Regular cardiac myocyte (primary cell): ENCODE results near the gene TTC9B. TPM values are rescaled to one million over a fixed set of nuclear protein-coding genes. Genes with fewer than 3 reads are reported as not detected.

Experiments
- total RNA-seq: library from RNA; depleted of rRNA; stranded (reverse); fragments of >200 nt; gene quantifications from 2 replicates; pipeline ENCODE4 v1.2.3, GENCODE V29; 2014

Gene TTC9B
- total RNA-seq: not detected in 2 replicates

DNA sequence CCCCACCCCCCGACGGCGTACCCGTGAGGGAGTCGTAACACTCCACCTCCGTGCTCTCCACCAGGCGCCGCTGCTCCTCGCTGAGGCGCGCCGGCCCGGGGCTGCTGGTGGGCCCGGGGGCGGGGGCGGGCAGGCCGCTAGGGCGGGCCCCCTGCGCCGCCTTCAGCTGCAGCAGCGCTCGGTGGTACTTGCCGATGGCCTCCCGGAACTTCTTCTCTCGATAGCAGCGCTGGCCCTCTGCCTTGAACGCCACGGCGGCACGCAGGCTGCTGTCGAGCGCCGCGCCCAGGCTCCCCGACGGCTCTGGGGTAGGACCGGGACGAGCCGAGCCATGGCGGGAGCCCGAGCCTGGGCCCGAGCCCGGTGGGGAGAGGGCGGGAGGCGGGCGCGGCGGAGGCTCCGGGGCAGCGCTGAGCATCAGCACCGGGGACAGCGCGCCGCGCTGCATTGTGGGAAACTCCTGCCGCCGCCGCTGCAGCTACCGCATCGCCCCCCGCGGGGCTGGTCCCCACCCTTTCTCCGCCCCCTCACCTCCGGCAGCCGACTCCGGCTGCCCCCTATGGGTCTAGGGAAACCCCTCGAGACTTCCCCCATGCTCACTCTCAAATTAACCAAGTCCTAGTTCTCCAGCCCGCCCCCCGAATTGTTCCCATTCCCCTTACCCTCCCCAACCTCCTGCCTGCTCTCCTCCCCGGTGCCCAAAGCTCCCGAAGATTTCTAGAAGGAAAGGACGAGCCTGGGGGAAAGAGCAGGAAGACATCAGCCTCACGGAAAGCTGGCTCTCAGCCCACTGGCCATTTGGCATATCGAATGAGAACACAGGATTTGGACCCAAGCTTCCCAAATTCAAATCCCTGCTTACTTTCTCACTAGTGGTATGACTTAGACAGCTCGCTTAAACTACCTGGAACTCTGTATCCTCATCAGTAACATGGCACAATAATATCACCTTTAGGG lies at the start of gene TTC9B:
TSS of gene TTC9B (minus strand) at position 451 of the 957 bp plus-strand sequence. CDS start at position 448, 3 bp downstream.

DNA sequence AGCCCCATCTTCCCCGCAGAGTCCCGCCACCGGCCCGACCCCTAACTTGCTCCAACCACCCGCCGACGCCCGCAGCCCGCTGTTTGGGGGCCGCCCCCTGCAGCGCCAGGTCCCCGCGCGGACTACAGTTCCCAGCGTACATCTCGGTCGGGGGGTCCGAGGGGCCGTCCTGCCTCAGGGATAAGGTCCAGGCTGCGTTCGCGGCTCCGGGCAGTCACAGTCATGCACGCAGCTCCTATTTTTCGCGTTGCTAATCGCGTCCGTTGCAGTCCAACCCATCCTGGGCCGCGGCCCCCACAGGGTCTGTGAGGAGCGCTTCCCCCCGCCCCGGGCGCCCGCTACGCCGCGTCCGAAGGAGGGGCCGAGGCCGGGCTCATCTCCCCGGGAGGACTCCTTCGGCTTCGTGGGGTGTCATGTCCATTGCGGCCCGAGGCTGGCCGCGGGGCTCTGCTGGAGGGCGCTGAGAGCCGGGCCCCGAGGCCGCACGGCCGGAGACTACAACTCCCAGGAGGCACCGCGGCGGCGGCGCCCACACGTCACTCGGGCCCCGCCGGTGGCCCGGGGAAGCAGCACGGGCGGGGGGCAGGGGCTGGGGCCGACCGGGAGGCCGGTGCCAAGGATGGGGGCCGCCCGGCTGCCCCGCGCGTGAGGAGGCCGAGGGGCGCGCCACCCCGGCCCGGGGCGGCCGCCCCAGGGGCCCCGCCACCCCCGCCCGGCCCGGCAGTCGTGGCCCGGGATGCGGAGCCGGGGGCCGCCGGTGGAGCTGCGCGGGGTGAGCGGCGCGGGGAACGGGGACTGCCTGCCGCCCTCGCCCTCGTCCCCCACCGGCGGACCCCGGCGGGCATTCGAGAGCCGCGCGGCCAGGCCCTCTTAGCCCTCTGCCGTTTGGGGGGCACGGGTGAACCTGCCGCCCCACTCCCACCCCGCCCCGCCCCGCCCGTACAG lies 27.0 kb downstream of the TTC9B start, which contains the start of gene MAP3K10:
TSS of gene MAP3K10 (plus strand) at position 536 of the 945 bp plus-strand sequence. CDS start 606 bp downstream, outside the sequence.

Other genes with a start within 250 kb of the TTC9B start
- gene PSMC4, start 247.2 kb downstream of the TTC9B start, total RNA-seq: 76.7 and 176 TPM in 2 replicates
- 6.7 and 7.6 TPM in 2 replicates for gene ZNF546, start 221.3 kb downstream of the TTC9B start, total RNA-seq
- gene ZNF780B, start 162.2 kb downstream of the TTC9B start, total RNA-seq: 8.4 and 12.7 TPM in 2 replicates
- gene ZNF780A, start 127.4 kb downstream of the TTC9B start, total RNA-seq: 20.1 and 21.1 TPM in 2 replicates
- 6.9 and 7.6 TPM in 2 replicates for gene MAP3K10, start 27.0 kb downstream of the TTC9B start, total RNA-seq
- under 0.01 and 0.19 TPM in 2 replicates for gene CCNP, start 8.3 kb upstream of the TTC9B start, total RNA-seq
- gene AKT2, start 67.0 kb upstream of the TTC9B start, total RNA-seq: 63.5 and 64.5 TPM in 2 replicates
- 8.2 and 9.0 TPM in 2 replicates for gene C19orf47, start 130.0 kb upstream of the TTC9B start, total RNA-seq
- gene PLD3, start 130.3 kb upstream of the TTC9B start, total RNA-seq: 118 and 344 TPM in 2 replicates
- gene HIPK4, start 171.8 kb upstream of the TTC9B start, total RNA-seq: 0.19 and 0.28 TPM in 2 replicates
- 0.58 and 1.7 TPM in 2 replicates for gene PRX, start 195.0 kb upstream of the TTC9B start, total RNA-seq
- 23.4 and 47.7 TPM in 2 replicates for gene SERTAD1, start 207.6 kb upstream of the TTC9B start, total RNA-seq
- 20.6 and 28.9 TPM in 2 replicates for gene SERTAD3, start 226.0 kb upstream of the TTC9B start, total RNA-seq
- gene BLVRB, start 247.4 kb upstream of the TTC9B start, total RNA-seq: 63.1 and 82.1 TPM in 2 replicates
- gene SPTBN4, start 248.6 kb upstream of the TTC9B start, total RNA-seq: 0.77 and 3.7 TPM in 2 replicates